Endothelial cell of umbilical vein (primary cell): ENCODE measurements around the gene EOLA1. TPM values are rescaled to one million over a fixed set of nuclear protein-coding genes. Genes with fewer than 3 reads are reported as not detected.
"Not testable (repeated sequence)": the region's sequence is repeated elsewhere in the genome, so short reads cannot be mapped to it uniquely, and the experiment has no call there.

Experiments used
- BruUV-seq: library from RNA; stranded (reverse); fragments of 400-500 nt; replicated peaks from 2 replicates; lab custom pipeline; 2021; lab: Mats Ljungman, UMichigan
- CTCF ChIA-PET: fragments of 300-600, 350-600 bp; sonication (Branson Sonifier 250); formaldehyde crosslinking; loops from one replicate; lab custom pipeline; 2021; ENCODE audit warnings: antibody characterized with exemption, inconsistent platforms; lab: Charles Lee
- POLR2A ChIA-PET: fragments of 300-600, 350-600 bp; sonication (Branson Sonifier 250); formaldehyde crosslinking; loops from one replicate; lab custom pipeline; 2021; ENCODE audit warnings: antibody characterized with exemption, inconsistent platforms; lab: Charles Lee
- DNase-seq: peaks from one replicate; pipeline ENCODE4 v3.0.0-alpha.2; 2011; ENCODE audit warnings: low read depth, low spot score
- FAIRE-seq: peaks from 2 replicates; lab custom pipeline; 2011; peaks lifted over from hg19 to GRCh38; lab: Jason Lieb, UNC
- H2AFZ ChIP-seq: 2 replicates; pipeline ENCODE4 v1.6.0; 2012; ENCODE audit warnings: low read depth, low read length, control low read depth, inconsistent platforms
- H3K27ac ChIP-seq: 2 replicates; pipeline ENCODE4 v1.5.1; 2011; ENCODE audit warnings: low read depth, mild to moderate bottlenecking, control low read depth, low read length, moderate library complexity; ENCODE audit not compliant: insufficient read depth
- H3K27me3 ChIP-seq, 2 experiments: 2 replicates each; pipeline versions ENCODE4 v1.6.0 to v1.6.1; 2011; ENCODE audit warnings: low read length in 2 of 2, mixed read lengths in 1 of 2; ENCODE audit not compliant: control insufficient read depth in 2 of 2, insufficient read depth in 2 of 2
- H3K36me3 ChIP-seq, 2 experiments: 2 replicates in 1 of 2; 3 replicates in 1 of 2; pipeline ENCODE4 v1.5.1; 2011; ENCODE audit warnings: low read length in 2 of 2, mild to moderate bottlenecking in 1 of 2, moderate library complexity in 1 of 2; ENCODE audit not compliant: control insufficient read depth in 2 of 2, insufficient read depth in 2 of 2; ENCODE audit errors: extremely low read depth in 1 of 2
- H3K4me1 ChIP-seq: 3 replicates; pipeline ENCODE4 v1.5.1; 2011; ENCODE audit warnings: mild to moderate bottlenecking, low read length; ENCODE audit not compliant: control insufficient read depth, insufficient read depth; ENCODE audit errors: extremely low read depth
- H3K4me2 ChIP-seq: 2 replicates; pipeline ENCODE4 v1.6.1; 2011; ENCODE audit warnings: low read length, control low read depth, mixed read lengths; ENCODE audit not compliant: insufficient read depth
- H3K4me3 ChIP-seq, 3 experiments: fragments of 200-600 bp in 1 of 3; sonication (generic), shearing (Covaris generic) in 1 of 3; replicated peaks in 1 of 3; 2 replicates each; pipeline ENCODE4 v1.5.1; 2011 to 2016; ENCODE audit warnings: control low read depth in 3 of 3, low read length in 3 of 3, mild to moderate bottlenecking in 2 of 3, inconsistent platforms in 1 of 3, low read depth in 1 of 3, moderate library complexity in 1 of 3; ENCODE audit not compliant: insufficient read depth in 1 of 3
- H3K79me2 ChIP-seq: 2 replicates; pipeline ENCODE4 v1.6.0; 2012; ENCODE audit warnings: low read length, inconsistent platforms; ENCODE audit not compliant: control insufficient read depth, insufficient read depth
- H3K9ac ChIP-seq: replicated peaks from 2 replicates; pipeline ENCODE3; 2011; ENCODE audit warnings: low read length, control low read depth; ENCODE audit not compliant: insufficient read depth; ENCODE audit errors: extremely low read depth
- H3K9me1 ChIP-seq: replicated peaks from 3 replicates; pipeline ENCODE4 v1.6.0; 2011; ENCODE audit warnings: mild to moderate bottlenecking, low read length; ENCODE audit not compliant: control insufficient read depth, insufficient read depth; ENCODE audit errors: extremely low read depth
- H3K9me3 ChIP-seq: replicated peaks from 2 replicates; pipeline ENCODE4 v1.5.1; 2012; ENCODE audit warnings: low read length, inconsistent platforms; ENCODE audit not compliant: control insufficient read depth, insufficient read depth
- H4K20me1 ChIP-seq: replicated peaks from 2 replicates; pipeline ENCODE3; 2011; ENCODE audit warnings: mild to moderate bottlenecking, low read length; ENCODE audit not compliant: control insufficient read depth, insufficient read depth; ENCODE audit errors: extremely low read depth
- dilution Hi-C: fragments of 300-500 bp; cut with MboI; formaldehyde crosslinking; loops from one replicate; pipeline ENCODE4 v1.15.0; 2019; ENCODE audit warnings: low sequenced_read_pairs; ENCODE audit not compliant: extremely low pct_ligation_motif_present
- intact Hi-C: fragments of 100-400 bp; cut with micrococcal nuclease; formaldehyde crosslinking; loops from one replicate; pipeline ENCODE4 v1.10.0; 2022
- polyA plus RNA-seq, 4 experiments: library from polyadenylated mRNA; depleted of rRNA in 3 of 4; stranded (reverse) in 3 of 4; unstranded in 1 of 4; fragments of >200 nt; gene quantifications; 2 replicates each; pipeline versions ENCODE4 v1.2.1 to v1.2.3, GENCODE V29; 2011 to 2012; ENCODE audit warnings: missing spikeins in 1 of 4
- total RNA-seq: library from RNA; stranded (reverse); gene quantifications from 2 replicates; pipeline ENCODE4 v1.2.3, GENCODE V29; 2021

EOLA1 gene
- total and polyA plus RNA-seq, 2 donors (not counting 3 experiments of a cell fraction or from before 2014, with no cell fraction given) = 12.5 to 24.6 TPM

DNA sequence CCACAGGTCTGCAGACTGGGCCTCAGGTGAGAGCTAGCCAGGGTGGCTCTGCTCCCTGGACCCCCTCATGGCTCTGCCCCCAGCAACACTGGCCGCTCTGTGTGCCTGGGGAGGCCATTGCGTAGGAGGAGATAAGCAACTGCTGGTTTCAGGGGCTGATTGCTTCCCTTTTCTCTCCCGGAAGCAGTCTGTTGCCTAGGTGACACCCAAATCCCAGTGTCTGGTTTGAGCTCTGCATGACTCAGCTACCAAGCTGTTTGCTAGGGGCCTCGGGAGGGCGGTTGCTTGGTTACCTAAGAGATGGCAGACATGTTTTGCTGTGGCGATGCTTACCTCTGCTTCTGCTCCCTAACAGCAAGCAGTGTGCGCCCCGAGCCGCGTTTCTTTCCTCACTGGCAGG is 15.4 kb upstream of the EOLA1 start:
- H3K9me1 ChIP-seq, H3K4me2 ChIP-seq, H2AFZ ChIP-seq, CTCF ChIA-PET, POLR2A ChIA-PET, BruUV-seq, H3K9me3 ChIP-seq, H3K79me2 ChIP-seq, dilution Hi-C loops, H3K4me3 ChIP-seq, H3K9ac ChIP-seq, H3K27me3 ChIP-seq, intact Hi-C loops, H3K4me1 ChIP-seq, H3K36me3 ChIP-seq, H4K20me1 ChIP-seq: not testable (repeated sequence)
- DNase-seq (peak; percentile 17), FAIRE-seq (peak; percentile 99)
- peak overlapping the region; percentile 44 for H3K27ac ChIP-seq

DNA sequence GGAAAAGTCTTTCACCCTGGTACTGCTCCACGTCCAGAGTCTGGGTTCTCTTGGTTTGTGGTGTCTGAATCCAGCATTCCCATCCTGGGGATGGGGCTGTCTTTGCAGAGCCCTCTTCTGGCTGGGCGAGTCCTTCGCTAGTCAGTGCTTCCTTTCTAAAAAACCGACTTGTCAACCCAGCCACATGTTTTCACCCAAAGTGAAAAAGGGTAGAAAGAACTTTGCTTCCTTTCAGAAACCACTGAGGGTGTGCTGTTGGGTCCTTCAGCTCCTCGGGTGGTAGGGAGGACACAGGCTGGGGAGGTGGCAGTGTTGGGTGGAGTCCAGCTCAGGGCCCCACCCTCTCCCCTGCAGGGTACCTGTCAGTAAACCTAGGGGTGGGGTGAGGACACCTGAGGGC is 14.9 kb upstream of the EOLA1 start:
- peak overlapping the region; percentile 1 for H3K27ac ChIP-seq
- H3K4me3 ChIP-seq, CTCF ChIA-PET, H3K36me3 ChIP-seq, H3K4me2 ChIP-seq, H3K79me2 ChIP-seq, H3K27me3 ChIP-seq, DNase-seq, POLR2A ChIA-PET, H2AFZ ChIP-seq, dilution Hi-C loops, BruUV-seq, H3K9ac ChIP-seq, H4K20me1 ChIP-seq, H3K9me1 ChIP-seq, FAIRE-seq, H3K9me3 ChIP-seq, H3K4me1 ChIP-seq, intact Hi-C loops: not testable (repeated sequence)

DNA sequence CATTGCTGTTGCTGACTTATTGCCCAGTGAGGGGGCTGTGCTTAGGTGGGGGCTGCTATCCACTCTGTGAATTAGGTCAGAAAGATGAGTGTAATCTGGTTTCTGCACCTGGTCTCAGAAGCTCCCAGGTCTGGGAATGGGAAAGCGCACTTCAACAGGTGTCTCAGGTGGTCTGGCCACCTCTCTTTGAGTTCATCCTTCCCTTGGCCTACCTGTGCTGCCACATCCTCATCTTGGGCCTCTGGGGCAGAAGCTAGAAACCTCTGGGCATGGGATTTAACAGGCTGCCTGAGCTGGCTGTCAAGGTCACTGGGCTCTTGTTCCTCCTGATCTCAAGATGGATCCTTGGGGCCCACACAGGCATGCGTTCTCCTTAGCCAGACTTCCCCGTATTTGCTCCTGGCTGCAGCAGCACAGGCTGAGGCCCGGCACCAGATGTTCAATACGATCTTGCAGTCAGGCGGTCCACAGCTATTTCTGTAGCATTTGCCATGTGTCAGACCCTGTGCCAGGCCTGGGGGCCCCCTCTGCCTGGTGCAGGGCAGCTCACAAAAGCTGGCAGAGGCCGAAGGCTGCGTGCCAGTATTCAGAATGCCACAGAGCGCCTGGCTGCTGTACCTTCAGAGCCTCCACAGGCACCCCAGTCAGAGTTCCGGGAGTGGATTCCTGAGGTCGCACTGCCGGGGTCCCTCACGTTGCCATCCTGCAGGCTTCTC is 14.3 kb upstream of the EOLA1 start:
- H3K4me2 ChIP-seq, H3K9me3 ChIP-seq, CTCF ChIA-PET, dilution Hi-C loops, H4K20me1 ChIP-seq, H3K4me1 ChIP-seq, DNase-seq, H3K4me3 ChIP-seq, BruUV-seq, H2AFZ ChIP-seq, FAIRE-seq, H3K27me3 ChIP-seq, H3K9me1 ChIP-seq, H3K36me3 ChIP-seq, H3K9ac ChIP-seq, H3K79me2 ChIP-seq: not testable (repeated sequence)
- POLR2A ChIA-PET = interaction anchor here (1.0 kb wide), 1 partner anchor 14 kb away, joined by 7 read pairs; the partner anchor contains the start of gene EOLA1
- peak overlapping the region; percentile 1 for H3K27ac ChIP-seq
- intact Hi-C loops = loop anchor here (1.0 kb wide), 1 partner anchor 14 kb away; no protein-coding TSS in a partner anchor
